Superior temporal gyrus (tissue), 1 donor: Measurements from ENCODE around the gene TOE1.

Experiments used
- DNase-seq: peaks from one replicate; pipeline ENCODE4 v3.0.0-alpha.2; 2016; ENCODE audit errors: extremely low spot score

The TOE1 gene

DNA sequence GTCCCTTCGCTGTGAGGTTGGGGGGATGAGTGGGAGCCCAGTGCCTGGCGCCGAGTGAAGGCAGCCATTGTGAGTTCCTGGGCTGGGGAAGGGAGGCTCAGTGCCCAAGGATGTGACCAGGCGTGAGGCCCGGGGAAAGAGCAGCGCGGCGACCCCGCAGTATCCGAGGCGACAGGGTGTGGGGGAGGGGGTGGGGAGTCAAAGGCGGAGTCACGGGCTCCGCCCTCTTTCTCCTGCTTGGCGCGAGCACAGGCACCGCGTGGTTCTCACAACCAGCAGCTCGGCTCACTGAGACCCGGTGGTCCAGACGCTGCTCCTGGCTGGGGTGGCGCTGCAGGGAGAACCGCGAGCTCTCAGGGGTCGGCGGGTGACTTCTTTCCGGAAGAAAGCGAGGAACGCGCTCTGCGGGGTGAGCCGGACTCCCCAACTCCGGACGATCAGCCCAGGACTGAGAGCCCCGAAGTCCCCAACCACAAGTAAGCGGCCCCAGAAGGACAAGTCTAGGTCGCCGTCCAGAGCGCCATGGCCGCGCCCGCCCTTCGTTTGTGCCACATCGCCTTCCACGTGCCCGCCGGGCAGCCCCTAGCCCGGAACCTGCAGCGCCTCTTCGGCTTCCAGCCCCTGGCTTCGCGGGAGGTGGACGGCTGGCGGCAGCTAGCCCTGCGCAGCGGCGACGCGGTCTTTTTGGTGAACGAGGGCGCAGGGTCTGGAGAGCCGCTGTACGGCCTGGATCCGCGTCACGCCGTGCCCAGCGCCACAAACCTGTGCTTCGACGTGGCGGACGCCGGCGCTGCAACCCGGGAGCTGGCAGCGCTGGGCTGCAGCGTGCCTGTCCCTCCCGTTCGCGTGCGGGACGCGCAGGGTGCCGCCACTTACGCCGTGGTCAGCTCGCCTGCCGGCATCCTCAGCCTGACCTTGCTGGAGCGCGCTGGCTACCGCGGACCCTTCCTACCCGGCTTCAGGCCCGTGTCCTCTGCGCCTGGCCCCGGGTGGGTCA, 13.0 kb upstream of the TOE1 start, which contains the start of gene HPDL:
TSS of gene HPDL (plus strand) at position 269 of the 997 bp plus-strand sequence. CDS start at position 523, 254 bp downstream.
- peak; percentile 50 for DNase-seq

DNA sequence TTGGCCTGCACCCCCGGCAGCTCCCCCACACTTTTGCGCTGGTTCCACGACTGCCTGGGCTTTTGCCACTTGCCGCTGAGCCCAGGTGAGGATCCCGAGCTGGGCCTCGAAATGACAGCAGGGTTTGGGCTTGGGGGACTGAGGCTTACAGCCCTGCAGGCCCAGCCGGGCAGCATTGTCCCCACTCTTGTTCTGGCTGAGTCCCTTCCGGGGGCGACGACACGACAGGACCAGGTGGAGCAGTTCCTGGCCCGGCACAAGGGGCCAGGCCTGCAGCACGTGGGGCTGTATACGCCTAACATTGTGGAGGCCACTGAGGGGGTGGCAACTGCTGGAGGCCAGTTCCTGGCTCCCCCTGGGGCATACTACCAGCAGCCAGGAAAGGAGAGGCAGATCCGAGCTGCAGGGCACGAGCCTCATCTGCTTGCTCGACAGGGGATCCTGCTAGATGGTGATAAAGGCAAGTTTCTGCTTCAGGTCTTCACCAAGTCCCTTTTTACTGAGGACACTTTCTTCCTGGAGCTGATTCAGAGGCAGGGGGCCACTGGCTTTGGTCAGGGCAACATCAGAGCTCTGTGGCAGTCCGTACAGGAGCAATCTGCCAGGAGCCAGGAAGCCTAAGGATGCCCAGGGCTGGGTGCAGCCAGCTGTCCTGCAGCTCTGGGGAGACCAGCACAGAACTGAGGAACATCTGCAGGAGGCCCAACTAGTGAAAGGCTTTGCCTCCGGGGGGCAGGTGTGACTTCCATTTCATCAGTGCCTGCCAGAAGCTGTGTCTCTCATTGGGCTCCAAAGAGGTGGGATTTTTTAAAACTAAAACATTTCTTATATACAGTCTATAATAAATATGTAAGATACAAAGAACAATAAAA, 12.1 kb upstream of the TOE1 start:
- no peak for DNase-seq

DNA sequence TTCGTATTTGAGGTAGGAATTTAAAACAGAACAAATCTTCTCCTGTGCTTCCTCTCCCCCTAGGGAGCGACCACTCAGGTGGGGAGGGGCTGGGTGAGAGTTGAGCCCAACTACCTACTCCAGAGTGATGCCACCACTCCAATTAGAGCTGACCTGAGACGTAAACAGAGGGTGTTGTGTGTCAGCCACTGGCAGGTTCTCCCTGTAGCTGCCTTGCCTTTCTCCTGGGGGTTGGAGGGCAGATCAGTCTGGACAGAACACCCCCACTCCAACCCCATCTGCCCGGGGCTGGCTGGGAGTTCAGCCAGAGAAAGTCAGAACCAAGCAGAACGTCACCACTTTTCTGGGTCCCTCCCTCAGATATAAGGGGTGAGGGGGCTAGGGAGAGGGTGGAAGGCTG, 11.3 kb upstream of the TOE1 start:
- no peak for DNase-seq

DNA sequence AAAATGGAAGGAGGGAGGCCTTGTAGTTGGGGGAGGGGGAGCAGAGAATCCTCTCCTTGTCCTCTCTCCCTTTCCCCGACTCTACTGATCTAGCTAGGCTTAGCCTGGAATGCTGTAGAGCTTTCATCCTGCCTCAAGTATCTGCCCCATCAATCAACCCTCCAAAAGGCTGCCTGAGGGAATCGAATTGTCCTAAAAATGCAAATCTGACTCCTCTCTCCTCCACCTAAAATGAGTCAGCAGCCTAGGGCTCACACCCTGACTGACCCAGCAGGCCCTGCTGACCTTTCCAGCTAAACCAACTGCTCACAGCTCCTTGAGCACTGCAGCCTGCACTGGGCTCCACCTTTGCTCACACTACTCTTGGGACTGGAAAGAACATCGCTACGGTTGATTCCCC, 10.5 kb upstream of the TOE1 start:
- no peak for DNase-seq

DNA sequence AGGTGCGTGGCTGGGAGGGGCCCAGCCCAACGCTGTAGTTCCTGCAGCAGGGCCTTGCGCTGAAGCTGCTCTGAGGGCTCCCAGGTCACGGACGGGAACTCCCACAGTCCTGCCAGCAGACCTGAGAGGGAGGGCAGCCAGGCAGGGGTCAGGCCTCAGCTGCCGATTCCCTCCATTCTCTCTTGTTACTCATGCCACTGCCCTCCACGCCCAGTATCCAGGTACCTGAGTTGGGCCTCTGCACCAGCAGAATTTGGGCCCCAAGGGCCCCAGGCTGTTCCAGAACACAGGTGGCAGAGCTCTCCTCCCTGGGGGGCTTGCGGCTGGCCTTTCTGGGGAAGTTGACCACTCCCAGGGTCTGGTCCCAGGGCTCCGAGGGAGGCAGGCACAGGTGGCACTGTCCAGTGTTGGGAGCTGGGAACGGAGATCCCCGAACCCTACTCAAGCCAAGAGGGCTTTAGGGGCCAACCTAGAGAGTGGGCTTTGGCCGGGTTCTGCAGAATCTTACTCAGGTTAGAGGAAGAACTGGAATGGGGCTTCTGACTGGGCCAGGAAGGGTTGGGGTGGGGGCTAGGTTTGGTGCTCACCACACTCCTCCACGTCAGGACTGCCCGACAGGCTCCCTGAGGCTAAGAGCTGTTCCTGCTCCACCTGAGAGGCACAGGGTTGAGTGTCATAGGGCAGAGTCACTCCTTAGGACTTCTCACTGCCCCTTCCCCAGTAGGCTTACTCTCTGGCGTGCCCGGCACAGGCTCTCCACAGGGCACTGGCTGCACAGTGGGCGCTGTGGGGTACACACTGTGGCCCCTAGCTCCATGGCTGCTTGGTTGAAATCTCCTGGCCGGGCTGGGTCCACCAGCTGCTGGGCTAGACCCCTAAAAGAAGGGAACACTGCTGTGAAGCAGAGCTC, 8.3 kb upstream of the TOE1 start:
- no peak for DNase-seq

DNA sequence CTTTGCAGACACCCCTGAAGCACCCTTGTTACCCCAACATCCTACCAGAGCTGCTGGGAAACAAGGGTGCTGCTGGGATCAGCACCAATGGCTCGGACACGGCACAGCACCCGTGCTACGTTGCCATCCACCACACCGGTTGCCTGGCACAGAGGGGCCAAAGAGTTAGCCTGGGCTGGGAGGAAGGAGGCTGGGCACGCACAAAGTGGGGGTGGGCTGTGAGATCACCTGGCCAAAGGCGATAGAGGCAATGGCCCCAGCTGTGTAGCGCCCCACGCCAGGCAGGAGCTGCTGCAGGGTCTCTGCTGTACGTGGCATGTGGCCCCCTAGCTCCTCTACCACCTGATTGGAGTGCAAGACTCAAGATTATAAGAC, 7.6 kb upstream of the TOE1 start:
- no peak for DNase-seq

DNA sequence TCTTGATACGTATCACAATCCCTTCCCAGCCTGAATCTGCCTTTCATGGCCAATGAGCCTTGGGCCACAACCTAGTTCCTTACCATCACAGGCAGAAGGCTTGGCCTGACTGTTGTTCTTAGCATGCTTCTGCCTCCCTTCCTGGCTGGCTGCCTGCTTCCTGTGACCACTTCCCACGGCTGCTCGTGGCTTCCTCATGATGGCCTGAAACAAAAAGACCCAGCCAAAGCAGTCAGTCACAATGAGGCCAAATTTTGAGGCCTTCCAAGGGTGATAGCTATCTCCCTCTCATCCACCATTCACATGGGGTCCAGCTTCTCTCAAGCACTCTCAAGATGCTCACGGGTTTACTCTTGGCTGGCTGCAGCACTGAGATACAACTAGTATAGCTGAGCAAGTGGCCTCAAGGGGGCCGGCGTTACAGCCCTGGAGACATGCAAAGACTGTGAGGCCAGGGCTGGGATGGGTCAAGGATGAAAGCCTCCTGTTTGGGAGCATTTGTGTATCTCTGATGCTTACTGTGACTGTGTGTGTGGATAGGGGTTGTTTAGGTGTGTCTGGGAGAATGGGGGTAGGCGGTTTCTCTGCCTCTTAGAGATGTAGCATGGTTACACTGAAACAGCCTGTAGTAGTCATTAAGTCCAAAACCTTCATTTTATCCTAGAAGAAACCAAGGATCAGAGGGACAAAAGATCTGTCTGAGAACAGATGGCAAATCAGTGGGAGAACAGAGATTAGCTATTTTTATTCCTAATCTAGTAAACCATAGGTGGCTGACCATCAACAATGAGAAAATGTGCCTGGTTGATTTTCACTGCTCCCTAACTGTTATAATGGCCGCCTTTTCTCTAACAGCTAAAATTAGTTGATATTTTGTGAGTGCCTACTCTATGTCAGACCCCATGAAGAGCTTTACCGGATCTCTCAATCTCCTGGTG, 5.4 kb upstream of the TOE1 start:
- no peak for DNase-seq

DNA sequence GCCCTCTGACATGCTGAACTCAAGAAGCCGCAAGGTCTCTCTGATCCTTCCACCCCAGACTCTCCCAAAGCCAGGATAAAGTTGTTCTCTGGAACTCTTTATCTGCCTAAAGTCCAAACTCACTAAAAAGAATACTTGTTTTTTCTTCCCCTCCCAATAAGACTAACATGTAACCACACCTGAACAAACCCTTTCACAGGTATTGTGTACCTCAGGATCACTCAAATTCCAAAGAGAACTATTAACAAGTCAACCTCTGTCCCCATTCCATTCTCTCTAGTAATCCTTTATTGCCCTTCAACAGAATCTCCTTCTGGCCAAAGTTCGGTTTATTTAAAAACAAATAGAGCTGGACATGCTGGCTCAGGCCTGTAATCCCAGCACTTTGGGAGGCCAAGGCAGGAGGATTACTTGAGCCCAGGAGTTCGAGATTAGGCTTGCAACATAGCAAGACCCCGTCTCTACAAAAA, 4.1 kb upstream of the TOE1 start:
- no peak for DNase-seq

DNA sequence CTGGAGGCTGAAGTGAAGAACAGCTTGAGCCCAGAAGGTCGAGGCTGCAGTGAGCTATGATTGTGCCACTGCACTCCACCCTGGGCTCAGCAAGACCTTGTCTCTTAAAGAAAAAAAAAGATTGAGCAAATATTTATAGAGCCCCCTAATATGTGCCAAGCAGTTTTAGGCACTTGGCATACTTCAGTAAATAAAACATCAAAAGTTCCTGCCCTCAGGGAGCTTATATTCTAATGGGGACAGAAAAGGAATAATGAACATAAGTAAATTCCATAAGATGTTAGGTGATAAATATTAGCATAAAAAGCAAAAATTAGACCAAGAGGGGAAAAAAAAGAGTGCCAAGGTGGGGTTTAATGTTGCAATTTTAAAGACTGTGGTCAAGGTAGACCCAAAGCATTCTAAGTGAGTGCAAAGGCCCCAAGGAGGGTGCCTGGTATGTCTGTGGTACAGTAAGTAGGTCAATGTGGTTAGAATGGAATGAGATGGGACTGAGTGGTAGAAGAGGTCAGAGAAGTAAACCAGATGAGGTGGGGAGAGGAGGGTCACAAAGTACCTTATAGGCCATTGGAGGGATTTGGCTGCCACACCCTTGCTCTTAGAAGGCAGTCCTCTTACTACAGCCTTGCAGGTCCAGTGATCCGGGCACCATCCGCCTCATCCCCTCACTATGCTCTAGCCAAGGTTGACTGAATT, 2.2 kb upstream of the TOE1 start:
- no peak for DNase-seq

DNA sequence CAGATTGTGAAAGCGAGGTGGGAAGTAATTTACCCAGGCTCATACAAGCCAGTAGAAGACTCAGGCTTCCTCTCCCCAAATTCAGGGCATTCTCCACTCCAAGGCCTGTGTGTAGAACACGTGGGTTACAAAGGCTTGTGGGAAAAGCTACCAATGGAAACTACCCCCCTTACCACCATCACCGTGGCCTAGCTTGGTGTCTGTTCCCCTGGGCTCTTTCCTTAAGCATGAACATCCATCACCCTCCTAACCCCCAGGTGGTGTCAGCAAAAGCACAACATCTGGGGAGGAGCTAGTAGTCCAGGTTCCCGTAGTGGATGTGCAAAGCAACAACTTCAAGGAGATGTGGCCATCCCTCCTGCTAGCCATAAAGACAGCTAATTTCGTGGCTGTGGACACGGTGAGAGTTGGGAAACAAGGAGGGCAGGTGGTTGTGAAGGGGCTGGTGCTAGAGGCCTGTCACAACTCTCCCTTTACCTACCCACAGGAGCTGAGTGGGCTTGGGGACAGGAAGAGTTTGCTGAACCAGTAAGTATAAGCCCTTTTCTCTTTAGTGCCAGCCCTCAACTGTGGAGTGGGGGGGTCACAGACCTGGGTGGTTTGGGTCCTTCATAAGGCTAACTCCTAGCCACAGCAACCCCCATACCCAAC, 971 bp downstream of the TOE1 start:
- DNase-seq: no peak

DNA sequence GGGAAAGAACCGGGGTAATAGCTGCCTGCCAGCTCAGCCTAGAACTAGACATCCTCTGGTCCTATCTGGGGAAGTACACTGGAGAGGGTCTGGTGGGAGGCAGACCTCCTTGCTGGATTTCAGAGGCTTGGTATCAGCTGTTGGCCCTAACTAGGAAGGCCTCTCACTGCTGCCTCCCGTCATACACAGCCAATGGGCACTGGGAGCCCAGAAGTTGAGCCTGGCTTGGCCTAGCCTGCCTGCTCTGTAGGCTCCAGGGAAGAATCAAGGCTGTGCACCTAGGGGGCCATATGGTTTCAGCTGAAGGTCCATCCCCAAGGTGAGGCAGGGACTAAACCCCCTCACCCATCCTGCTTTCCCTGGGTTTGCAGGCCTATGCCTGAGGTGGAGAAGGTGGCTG, 4.5 kb downstream of the TOE1 start:
- DNase-seq: no peak

DNA sequence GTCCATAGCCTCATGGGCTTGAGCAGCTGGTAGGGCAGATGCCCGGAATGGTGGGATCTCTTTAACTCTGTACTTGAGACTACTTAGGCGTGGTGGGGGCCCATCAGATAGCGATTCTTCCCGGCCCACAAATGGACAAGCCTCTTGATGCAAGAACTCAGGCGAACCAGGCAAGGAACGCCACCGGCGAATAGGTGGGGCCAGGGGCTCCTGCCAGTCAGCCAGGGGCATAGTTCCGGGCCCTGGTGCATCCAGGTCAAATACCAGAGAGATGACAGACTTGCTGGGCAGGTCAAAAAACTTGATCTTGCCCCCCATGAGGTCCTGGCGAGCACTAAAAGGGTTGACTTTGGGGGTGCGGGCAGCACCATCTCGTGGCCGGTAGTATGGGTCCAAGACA, 5.0 kb downstream of the TOE1 start:
- no peak for DNase-seq

DNA sequence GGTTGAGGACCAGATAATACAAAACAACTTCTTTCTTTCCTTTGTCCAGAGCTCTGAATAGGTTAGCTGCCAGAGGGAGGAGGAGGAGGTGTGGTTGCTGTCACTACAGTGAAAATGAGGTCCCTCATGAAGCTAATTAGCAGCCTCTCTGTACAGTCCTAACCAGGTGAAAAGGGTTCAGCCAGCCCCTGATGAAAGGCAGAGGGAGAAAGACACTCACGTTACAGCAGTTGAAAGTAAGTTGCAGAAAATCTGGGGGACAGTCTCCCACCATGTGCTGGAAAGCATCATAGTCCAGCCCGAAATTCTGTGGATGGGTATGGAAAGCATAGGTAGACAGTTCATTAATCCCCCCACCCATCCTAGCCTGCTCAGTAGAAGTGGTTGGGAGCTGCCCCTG, 6.5 kb downstream of the TOE1 start:
- DNase-seq: no peak

DNA sequence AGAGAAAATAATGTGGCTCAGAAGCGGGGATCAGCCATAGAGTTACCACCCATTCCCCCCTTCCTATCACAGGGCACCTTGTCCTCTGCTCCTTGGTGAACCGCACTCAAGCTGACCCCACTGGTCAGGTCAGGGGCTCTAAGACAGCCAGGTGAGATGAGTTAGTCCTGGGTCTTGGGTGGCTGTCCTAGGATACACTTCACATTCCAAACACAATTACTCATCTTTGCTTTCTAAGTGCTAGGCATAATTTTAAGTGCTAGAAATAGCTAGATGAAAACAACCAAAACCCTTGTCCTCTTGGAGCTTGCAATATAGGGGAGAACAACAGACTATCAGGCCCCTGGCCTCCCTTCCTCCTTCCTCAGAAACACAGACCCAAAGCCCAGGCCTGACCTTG, 8.1 kb downstream of the TOE1 start:
- DNase-seq: no peak

DNA sequence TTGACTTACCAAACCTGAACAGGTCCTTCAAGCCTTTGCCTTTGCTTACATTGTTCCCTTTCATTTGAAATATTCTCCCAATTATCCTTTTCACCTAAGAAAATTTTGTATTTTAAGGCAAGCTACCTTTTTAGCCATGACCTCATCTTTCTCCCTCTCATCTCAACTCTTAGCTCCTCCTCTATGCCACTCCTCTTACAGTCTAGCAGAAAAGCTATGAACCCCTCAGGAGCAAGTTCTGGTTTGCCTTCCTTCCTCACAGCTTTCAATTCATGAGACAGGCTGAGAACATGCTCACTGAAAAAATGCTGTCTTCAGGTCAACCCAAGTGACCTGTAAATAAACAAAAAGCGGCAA, 8.6 kb downstream of the TOE1 start:
- DNase-seq: no peak

DNA sequence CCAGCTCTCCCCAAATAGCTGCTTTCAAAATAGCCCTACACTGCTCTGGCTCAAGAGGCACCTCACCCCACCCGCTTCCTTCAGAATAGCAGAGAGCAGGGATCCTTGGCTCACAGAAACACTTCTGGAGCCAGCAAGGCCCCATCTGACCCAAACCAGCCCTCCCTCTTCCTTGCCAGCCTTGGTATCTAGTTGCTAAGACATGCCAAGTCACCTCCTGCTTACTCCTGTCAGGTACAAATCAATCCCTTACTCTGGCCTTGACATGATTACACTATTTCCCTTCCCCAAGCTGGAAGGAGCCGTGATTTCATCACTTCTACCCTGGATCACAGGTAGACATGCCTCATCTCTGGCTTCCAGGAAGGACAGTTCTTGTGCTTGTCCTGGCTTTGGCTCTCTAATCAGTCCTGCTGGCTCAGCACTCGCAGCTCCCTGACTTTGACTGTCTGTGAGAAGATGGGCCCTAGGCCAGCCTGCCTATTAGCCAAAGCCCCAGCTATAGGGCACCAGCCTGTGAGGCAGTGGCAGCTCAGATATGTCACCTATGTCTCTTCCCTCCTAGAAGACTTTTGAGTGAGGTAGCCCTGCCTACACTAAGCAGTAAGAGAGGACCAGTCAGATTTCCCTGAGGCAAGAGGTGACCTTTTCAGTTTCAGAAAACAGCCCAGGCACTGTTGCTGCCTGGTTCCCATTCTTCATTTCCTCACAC, 9.2 kb downstream of the TOE1 start:
- DNase-seq: no peak

DNA sequence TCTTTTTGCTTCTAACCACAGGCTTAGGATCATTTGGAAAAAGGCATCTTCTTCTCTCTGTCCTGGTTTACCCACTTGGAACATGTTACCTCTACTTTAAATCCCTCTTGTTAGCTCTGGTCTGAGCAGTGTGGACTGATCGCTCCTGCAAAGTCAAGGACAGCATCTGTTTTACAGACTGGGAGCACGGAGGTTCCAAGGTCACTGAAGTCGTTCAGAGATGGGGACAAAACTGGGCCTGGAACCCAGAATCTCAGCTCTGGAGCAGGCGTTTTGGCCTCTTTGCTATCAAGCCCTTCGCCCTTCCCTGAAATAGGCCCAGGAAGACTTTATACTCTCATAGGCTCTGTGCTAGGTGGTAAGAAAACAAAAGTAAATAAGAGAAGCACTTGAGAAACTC, 11.5 kb downstream of the TOE1 start:
- no peak for DNase-seq

DNA sequence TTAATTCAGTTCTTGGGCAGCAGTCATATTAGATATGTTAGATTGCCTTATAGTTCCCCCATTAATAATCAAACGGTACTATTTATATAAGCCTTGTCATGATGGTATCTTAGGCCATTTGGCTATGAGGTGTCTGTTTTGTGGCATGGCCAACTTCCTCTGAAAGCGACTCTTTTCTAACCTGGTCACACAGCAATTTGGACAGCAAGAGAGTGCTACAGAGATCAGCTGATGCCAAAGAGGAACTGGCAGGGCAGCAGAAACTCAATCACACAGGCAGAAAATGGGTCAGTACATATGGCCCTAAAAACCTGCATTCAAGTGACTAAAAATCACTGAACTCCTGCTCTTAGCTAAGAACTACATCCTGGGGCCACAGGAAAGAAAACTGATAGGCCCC, 13.7 kb downstream of the TOE1 start:
- no peak for DNase-seq

DNA sequence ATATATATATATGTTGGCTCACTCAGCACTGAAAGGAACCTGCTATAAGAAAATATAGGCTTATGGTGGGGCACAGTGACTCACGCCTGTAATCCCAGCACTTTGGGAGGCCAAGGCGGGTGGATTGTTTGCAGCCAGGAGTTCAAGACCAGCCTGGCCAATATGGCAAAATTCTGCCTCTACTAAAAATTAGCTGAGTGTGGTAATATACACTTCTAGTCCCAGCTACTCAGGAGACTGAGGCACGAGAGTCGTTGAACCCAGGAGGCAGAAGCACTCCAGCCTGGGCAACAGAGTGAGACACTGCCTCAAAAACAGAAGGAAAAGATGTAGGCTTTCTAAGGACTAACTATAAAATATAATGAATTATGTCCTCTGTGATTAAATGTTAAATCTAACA, 14.9 kb downstream of the TOE1 start:
- DNase-seq: no peak
